ENCODE results near the gene PTPRE.

The PTPRE gene

GRCh38 chr10:127906548-127907377, at the start of gene PTPRE:
Gene PTPRE (plus strand): TSS chr10:127907103. CDS start chr10:128040882, 133,779 bp downstream.
- peak; percentile 36 for DNase-seq

- DNase-seq: no peak
Measured at GRCh38 chr10:127860592-127860991, 46.3 kb upstream of the PTPRE start.

GRCh38 chr10:127863231-127863825, 43.6 kb upstream of the PTPRE start:
- no peak for DNase-seq

GRCh38 chr10:127866276-127867013, 40.5 kb upstream of the PTPRE start:
- no peak for DNase-seq

- DNase-seq: no peak
Measured at GRCh38 chr10:127867805-127868204, 39.1 kb upstream of the PTPRE start.

- DNase-seq: no peak
Measured at GRCh38 chr10:127869329-127869728, 37.6 kb upstream of the PTPRE start.

- DNase-seq: no peak
Measured at GRCh38 chr10:127871631-127872010, 35.3 kb upstream of the PTPRE start.

GRCh38 chr10:127872011-127872761, 34.7 kb upstream of the PTPRE start:
- no peak for DNase-seq

- DNase-seq: no peak
Measured at GRCh38 chr10:127872871-127873600, 33.9 kb upstream of the PTPRE start.

- DNase-seq: no peak
Measured at GRCh38 chr10:127873901-127874470, 32.9 kb upstream of the PTPRE start.

- no peak for DNase-seq
Measured at GRCh38 chr10:127874671-127875448, 32.0 kb upstream of the PTPRE start.

GRCh38 chr10:127875449-127875765, 31.5 kb upstream of the PTPRE start:
- DNase-seq: no peak

GRCh38 chr10:127875916-127876315, 31.0 kb upstream of the PTPRE start:
- no peak for DNase-seq

- no peak for DNase-seq
Measured at GRCh38 chr10:127877116-127877515, 29.8 kb upstream of the PTPRE start.

GRCh38 chr10:127877699-127878098, 29.2 kb upstream of the PTPRE start:
- DNase-seq: no peak

- no peak for DNase-seq
Measured at GRCh38 chr10:127878475-127879055, 28.3 kb upstream of the PTPRE start.

GRCh38 chr10:127880557-127880956, 26.3 kb upstream of the PTPRE start:
- no peak for DNase-seq

GRCh38 chr10:127881262-127881661, 25.6 kb upstream of the PTPRE start:
- DNase-seq: no peak

GRCh38 chr10:127882391-127882790, 24.5 kb upstream of the PTPRE start:
- DNase-seq: no peak

GRCh38 chr10:127882801-127883459, 24.0 kb upstream of the PTPRE start:
- no peak for DNase-seq
